Globus pallidus (tissue), 1 donor: Measurements from ENCODE around the gene RBM26.
"Not testable (repeated sequence)": the region's sequence is repeated elsewhere in the genome, so short reads cannot be mapped to it uniquely, and the experiment has no call there.

Experiments
- DNase-seq: peaks from one replicate; pipeline ENCODE4 v3.0.0-alpha.2; 2015; ENCODE audit warnings: low spot score

RBM26 gene

DNA sequence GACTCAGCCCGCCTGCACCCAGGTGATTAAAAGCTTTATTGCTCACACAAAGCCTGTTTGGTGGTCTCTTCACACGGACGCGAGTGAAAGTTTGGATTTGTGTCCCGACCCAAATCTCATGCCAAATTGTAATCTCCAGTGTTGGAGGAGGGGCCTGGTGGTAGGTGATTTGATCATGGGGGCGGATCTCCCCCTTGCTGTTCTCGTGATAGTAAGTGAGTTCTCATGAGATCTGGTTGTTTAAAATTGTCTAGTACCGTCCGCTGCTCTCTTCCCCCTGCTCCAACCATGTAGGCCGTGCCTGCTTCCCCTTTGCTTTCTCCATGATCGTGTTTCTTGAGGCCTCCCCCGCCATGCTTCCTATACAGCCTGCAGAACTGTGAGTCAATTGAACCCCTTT, 126.3 kb downstream of the RBM26 start:
- DNase-seq: not testable (repeated sequence)

DNA sequence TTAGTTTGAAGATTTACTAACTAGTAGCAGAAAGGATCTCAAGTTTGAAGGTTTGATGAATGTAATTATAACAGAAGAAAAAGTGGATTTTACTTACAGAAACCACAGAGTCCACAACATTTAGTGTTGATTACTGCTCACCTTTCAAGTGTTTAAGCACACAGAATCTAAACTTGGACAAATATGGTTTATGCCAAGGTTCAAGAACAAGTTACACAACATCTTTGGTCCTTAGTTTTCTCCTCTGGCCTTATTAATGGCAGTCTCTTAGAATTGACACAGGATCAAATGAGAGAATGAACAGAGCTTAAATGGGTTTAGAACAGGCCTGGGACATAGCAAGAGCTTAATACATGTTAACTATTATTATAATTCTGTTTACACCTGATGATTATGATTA, 133.0 kb downstream of the RBM26 start:
- no peak for DNase-seq

DNA sequence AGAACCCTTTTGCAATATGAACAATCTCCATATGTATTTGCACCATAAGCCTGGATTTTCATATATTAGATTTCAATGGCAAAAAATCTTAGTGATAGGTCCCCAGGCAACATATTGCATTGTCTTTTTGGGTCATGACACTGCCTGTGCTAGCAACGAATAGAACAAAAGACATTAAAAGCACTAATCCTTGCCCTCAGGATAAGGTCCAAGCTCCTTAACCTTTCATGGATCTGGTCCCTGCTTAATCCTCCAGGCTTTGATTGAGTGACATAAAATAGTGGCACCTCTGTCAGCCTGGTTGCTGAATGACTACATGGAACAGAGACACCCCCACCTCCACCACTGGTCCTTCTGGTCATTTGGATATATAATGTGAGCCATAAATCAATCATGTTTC, 134.4 kb downstream of the RBM26 start:
- no peak for DNase-seq

DNA sequence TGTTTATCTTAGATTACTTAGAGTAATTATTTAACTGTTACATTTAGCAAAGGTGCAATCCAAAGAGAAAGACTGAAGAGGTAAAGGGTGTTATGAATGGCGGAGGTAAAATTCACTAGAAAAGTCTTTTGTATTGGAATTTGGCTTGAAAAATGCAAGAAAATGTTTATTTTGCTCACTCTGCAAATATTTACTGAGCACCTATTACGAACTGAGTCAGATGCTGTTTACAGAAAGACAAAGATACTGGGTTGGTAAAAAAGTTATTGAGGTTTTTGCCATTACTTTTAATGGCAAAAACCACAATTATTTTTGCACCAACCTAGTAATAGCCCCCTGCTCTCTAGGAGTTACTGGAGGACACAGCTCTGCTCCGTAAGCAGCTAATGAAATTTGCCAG, 135.2 kb downstream of the RBM26 start:
- DNase-seq: no peak
